GM23248 (cell line): ENCODE results near the gene MNAT1.

Source experiments
- EZH2 ChIP-seq: fragments of 200-600 bp; sonication (generic); IDR thresholded peaks from 2 replicates; pipeline ENCODE4 v1.6.1; 2018; ENCODE audit warnings: antibody characterized with exemption, mild to moderate bottlenecking; ENCODE audit not compliant: insufficient read depth, poor library complexity, severe bottlenecking
- EZH2phosphoT487 ChIP-seq: fragments of 200-600 bp; sonication (generic); IDR thresholded peaks from 2 replicates; pipeline ENCODE4 v1.6.1; 2018; ENCODE audit warnings: antibody characterized with exemption, moderate library complexity, mild to moderate bottlenecking, low read depth; ENCODE audit not compliant: insufficient read depth

- no peak for TF ChIP-seq EZH2
- no peak for TF ChIP-seq EZH2phosphoT487
Observed at GRCh38 chr14:60859525-60859924, 125.0 kb downstream of the MNAT1 start.
